CD4-positive, alpha-beta memory T cell (primary cell): ENCODE results near the gene NRCAM. TPM values are rescaled to one million over a fixed set of nuclear protein-coding genes. Genes with fewer than 3 reads are reported as not detected.

Experiments
- CTCF ChIA-PET: fragments of 350-600 bp; sonication (Branson Sonifier 250); formaldehyde crosslinking; loops from one replicate; lab custom pipeline; 2021; ENCODE audit warnings: inconsistent platforms; ENCODE audit not compliant: partially characterized antibody; lab: Charles Lee
- POLR2A ChIA-PET: fragments of 350-600 bp; sonication (Branson Sonifier 250); formaldehyde crosslinking; loops from one replicate; lab custom pipeline; 2021; ENCODE audit not compliant: partially characterized antibody; lab: Charles Lee
- DNase-seq, 5 donors: peaks; one replicate each; pipeline versions ENCODE4 v3.0.0 to v3.0.0-alpha.2; 2020 to 2022; ENCODE audit warnings: mixed read lengths in 1 of 5
- H3K27ac ChIP-seq: one replicate; pipeline ENCODE4 v1.7.0; 2013; ENCODE audit warnings: low read depth, low read length
- H3K27me3 ChIP-seq: 2 replicates; pipeline ENCODE4 v1.7.0; 2013; ENCODE audit warnings: mild to moderate bottlenecking, low read length, moderate library complexity; ENCODE audit not compliant: insufficient read depth
- H3K36me3 ChIP-seq: 2 replicates; pipeline ENCODE4 v1.7.0; 2013; ENCODE audit warnings: mild to moderate bottlenecking, low read length, moderate library complexity; ENCODE audit not compliant: insufficient read depth
- H3K4me1 ChIP-seq: 2 replicates; pipeline ENCODE4 v1.7.0; 2013; ENCODE audit warnings: mild to moderate bottlenecking, low read length, moderate library complexity; ENCODE audit not compliant: insufficient read depth
- H3K4me3 ChIP-seq, 2 donors: one replicate each; pipeline ENCODE4 v1.7.0; 2013; ENCODE audit warnings: low read length in 2 of 2, mild to moderate bottlenecking in 1 of 2
- H3K9me3 ChIP-seq, 2 donors: one replicate each; pipeline ENCODE4 v1.7.0; 2013; ENCODE audit warnings: low read length in 2 of 2, control low read depth in 1 of 2; ENCODE audit not compliant: control insufficient read depth in 1 of 2
- H3K27ac Mint-ChIP-seq, 7 donors: one replicate each; pipeline ENCODE4 v1.8.0; 2020 to 2021; ENCODE audit warnings: mixed read lengths in 7 of 7, mild to moderate bottlenecking in 6 of 7, inconsistent platforms in 3 of 7, moderate library complexity in 3 of 7
- H3K27me3 Mint-ChIP-seq, 2 donors: one replicate each; pipeline ENCODE4 v1.8.0; 2020 to 2021; ENCODE audit warnings: mixed read lengths in 2 of 2
- H3K36me3 Mint-ChIP-seq, 2 donors: one replicate each; pipeline ENCODE4 v1.8.0; 2020 to 2021; ENCODE audit warnings: mixed read lengths in 2 of 2, inconsistent platforms in 1 of 2, mild to moderate bottlenecking in 1 of 2
- H3K4me1 Mint-ChIP-seq, 4 donors: one replicate each; pipeline ENCODE4 v1.8.0; 2020 to 2021; ENCODE audit warnings: mixed read lengths in 4 of 4, mild to moderate bottlenecking in 1 of 4
- H3K4me3 Mint-ChIP-seq, 8 donors: one replicate each; pipeline ENCODE4 v1.8.0; 2020 to 2021; ENCODE audit warnings: mixed read lengths in 8 of 8, mild to moderate bottlenecking in 7 of 8, moderate library complexity in 6 of 8, inconsistent platforms in 3 of 8
- H3K9me3 Mint-ChIP-seq, 8 donors: one replicate each; pipeline ENCODE4 v1.8.0; 2020 to 2021; ENCODE audit warnings: mixed read lengths in 8 of 8, mild to moderate bottlenecking in 5 of 8, inconsistent platforms in 3 of 8, moderate library complexity in 1 of 8
- intact Hi-C: fragments of 100-400 bp; cut with micrococcal nuclease; formaldehyde crosslinking; loops from one replicate; pipeline ENCODE4 v1.15.1; 2023
- polyA plus RNA-seq, 2 donors: library from polyadenylated mRNA; unstranded; fragments of 300-500 nt; fragmentation: Illumina TruSeq; gene quantifications; one replicate each; pipeline ENCODE4 v1.2.3, GENCODE V29; 2021
- total RNA-seq, 2 experiments: library from RNA; stranded (reverse); gene quantifications; one replicate each; pipeline ENCODE4 v1.2.3, GENCODE V29; 2021

The NRCAM gene
- total and polyA plus RNA-seq, 4 experiments from 2014 or later: 0.22 to 0.41 (median 0.32) TPM; not detected in 1

DNA sequence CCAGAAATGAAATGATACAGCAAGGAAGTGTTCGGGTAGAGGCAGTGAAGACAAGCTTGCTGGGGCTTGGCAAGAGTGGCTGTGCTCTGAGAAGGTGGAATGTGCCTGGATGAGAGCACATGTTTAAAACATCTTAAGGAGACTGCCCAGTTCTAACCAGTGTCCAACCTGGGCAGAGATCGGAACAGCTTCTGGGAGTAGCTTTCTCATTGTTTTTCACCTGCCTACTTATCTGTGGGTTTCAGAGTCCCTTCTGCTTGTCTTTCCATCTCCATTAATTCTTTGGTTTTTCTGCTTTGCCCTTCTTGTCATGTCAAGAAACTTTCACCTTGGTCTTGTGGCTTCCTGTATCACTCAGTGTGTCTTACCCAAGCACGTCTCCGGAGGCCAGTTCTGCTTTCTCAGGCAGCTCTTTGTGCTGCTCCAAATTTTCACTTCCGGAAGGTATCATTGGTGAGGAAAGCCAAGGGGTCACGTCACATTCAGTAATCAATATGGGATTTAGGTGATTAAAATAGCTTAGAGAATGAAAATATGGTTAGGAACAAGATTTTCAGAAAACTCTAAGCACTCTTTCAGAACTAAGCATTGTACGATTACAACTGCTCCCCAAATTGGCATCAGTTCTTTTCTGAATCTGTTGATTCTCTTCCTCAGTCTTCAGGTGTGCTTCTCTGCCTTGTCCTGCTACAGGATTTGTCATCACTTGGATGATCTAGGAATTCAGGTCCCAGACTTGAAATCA is 320.6 kb downstream of the NRCAM start:
- peak overlapping the region in 4 of 8 donors; percentile 13 to 52 (median 28) for H3K4me3 Mint-ChIP-seq
- CTCF ChIA-PET: interaction anchor here (1.9 kb wide), 1 partner anchor 10 kb away, joined by 8 read pairs; no protein-coding TSS in a partner anchor
- POLR2A ChIA-PET: no interaction called here
- peak overlapping the region in 6 of 7 donors; percentile 31 to 88 (median 40) for H3K27ac Mint-ChIP-seq
- Histone ChIP-seq H3K36me3 (no peaks in the 10 kb centered on the region), H3K27me3 (no peaks in the 10 kb centered on the region), H3K27ac (no peak overlapping the region), H3K9me3 (no peaks in the 10 kb centered on the region), H3K4me3 (no peak overlapping the region), H3K4me1 (peaks cover 13% of the 10 kb centered on the region)
- peaks cover 0 to 6% of the 10 kb centered on the region in 2 donors for H3K27me3 Mint-ChIP-seq
- H3K4me1 Mint-ChIP-seq: peaks cover 11 to 17% (median 13%) of the 10 kb centered on the region in 4 donors
- H3K36me3 Mint-ChIP-seq: no peaks in the 10 kb centered on the region
- no peaks in the 10 kb centered on the region for H3K9me3 Mint-ChIP-seq
- peak in 2 of 5 donors; percentile 3 to 5 for DNase-seq
- intact Hi-C loops: no loop called here

DNA sequence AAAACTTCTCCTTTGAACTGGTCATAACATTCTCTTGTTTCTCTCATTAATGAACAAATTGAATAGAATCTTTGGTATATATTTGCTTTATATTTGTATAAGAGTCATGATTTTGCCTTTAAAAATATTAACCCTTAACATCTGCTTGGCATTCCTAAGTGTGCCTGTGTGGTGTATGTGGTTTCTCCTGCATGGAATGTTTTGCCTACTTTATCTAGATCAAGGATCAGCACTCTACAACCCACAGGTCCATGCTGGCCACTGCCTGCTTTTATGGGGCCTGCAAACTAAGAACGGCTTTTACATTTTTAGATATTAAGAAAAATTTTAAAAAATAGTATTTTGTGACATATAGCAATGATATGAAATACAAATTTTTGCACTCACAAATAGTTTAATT is 321.8 kb downstream of the NRCAM start:
- POLR2A ChIA-PET: no interaction called here
- Histone ChIP-seq H3K4me1 (peaks cover 13% of the 10 kb centered on the region), H3K4me3 (no peak overlapping the region), H3K27me3 (no peaks in the 10 kb centered on the region), H3K27ac (no peak overlapping the region), H3K9me3 (no peaks in the 10 kb centered on the region), H3K36me3 (no peaks in the 10 kb centered on the region)
- no peak overlapping the region for H3K27ac Mint-ChIP-seq
- H3K27me3 Mint-ChIP-seq: no peaks in the 10 kb centered on the region
- H3K4me1 Mint-ChIP-seq: peaks cover 11 to 17% (median 13%) of the 10 kb centered on the region in 4 donors
- H3K4me3 Mint-ChIP-seq: no peak overlapping the region
- intact Hi-C loops: no loop called here
- no peaks in the 10 kb centered on the region for H3K9me3 Mint-ChIP-seq
- no peaks in the 10 kb centered on the region for H3K36me3 Mint-ChIP-seq
- no peak for DNase-seq
- CTCF ChIA-PET: interaction anchor here (1.9 kb wide), 1 partner anchor 11 kb away, joined by 8 read pairs; no protein-coding TSS in a partner anchor

DNA sequence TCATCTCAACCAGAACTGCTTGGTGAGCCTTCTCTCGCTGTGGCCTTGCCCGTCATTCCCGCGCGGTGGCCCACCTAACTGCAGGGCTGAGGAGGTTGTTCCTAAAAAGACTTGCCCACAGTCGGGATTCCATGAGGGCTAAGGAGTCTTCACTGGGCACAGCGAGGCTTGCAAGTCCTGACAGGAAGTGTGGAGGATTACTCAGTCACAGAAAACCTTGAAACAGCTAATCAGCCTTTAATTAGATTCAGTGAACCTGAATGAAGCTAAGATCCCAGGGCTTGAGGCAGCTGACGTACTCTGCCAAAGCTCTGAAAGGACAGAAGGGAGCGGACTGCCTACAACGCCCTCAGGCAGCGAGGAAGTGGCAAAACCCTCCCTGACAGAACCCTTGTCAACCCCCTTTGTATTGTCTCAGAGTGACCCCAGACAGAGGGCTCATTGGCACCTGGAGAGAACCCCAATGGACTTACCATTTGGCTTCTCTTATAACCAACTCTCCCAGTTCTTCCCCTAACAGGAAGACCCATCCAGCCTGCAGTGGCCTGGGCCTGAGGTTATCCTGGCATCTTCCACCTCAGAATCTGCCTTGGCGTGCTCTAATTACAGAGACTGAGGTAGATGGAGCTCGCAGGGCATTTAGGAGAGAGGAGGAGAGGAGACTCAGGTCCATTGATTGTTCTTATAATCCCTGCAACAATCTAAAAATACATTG is 323.5 kb downstream of the NRCAM start:
- CTCF ChIA-PET: no interaction called here
- Mint-ChIP-seq H3K9me3 (no peaks in the 10 kb centered on the region), H3K27ac (no peak overlapping the region), H3K4me1 (peaks cover 11 to 17% (median 13%) of the 10 kb centered on the region in 4 donors), H3K27me3 (peaks cover 0 to 2% of the 10 kb centered on the region in 2 donors), H3K4me3 (no peak overlapping the region), H3K36me3 (no peaks in the 10 kb centered on the region)
- Histone ChIP-seq H3K27ac (no peak overlapping the region), H3K9me3 (no peaks in the 10 kb centered on the region), H3K27me3 (no peaks in the 10 kb centered on the region), H3K36me3 (no peaks in the 10 kb centered on the region), H3K4me3 (no peak overlapping the region), H3K4me1 (peaks cover 13% of the 10 kb centered on the region)
- intact Hi-C loops: no loop called here
- no peak for DNase-seq
- POLR2A ChIA-PET: no interaction called here

DNA sequence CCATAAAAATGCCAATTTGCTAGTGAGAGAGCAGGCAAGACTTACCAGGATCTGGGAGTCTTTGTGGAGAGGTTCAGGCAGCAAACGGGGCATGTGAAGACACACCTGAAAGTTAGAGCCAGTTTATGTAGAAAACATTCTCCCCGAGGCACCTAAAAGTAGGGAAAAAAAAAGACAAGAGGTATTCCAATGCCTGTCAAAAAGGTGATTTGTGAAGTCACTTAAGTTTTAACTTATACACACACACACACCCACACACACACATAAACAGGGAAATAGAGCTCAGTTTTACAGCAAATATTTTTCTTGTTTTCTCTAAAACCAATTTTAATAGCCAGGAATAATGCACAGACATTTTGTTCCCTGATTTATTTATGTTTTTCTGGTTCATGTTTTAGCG is 326.0 kb downstream of the NRCAM start, which contains the start of gene LAMB4:
LAMB4 (minus strand) TSS at position 101 of the 400 bp plus-strand sequence. CDS start 7,197 bp downstream, outside the sequence.
- no peaks in the 10 kb centered on the region for H3K36me3 Mint-ChIP-seq
- H3K9me3 Mint-ChIP-seq: no peaks in the 10 kb centered on the region
- intact Hi-C loops: no loop called here
- Histone ChIP-seq H3K4me3 (no peak within 1 kb of the TSS), H3K27ac (no peak within 1 kb of the TSS), H3K4me1 (peaks cover 3% of the 10 kb centered on the region), H3K9me3 (no peaks in the 10 kb centered on the region), H3K27me3 (no peaks in the 10 kb centered on the region), H3K36me3 (no peaks in the 10 kb centered on the region)
- H3K27me3 Mint-ChIP-seq: peaks cover 0 to 2% of the 10 kb centered on the region in 2 donors
- peaks cover under 1 to 5% (median 3%) of the 10 kb centered on the region in 4 donors for H3K4me1 Mint-ChIP-seq
- ChIA-PET CTCF (interaction anchor here (2.1 kb wide), 1 partner anchor 15 kb away, joined by 6 read pairs; no protein-coding TSS in a partner anchor), POLR2A (no interaction called here)
- no peak for DNase-seq
- no peak within 1 kb of the TSS for H3K4me3 Mint-ChIP-seq
- no peak within 1 kb of the TSS for H3K27ac Mint-ChIP-seq

DNA sequence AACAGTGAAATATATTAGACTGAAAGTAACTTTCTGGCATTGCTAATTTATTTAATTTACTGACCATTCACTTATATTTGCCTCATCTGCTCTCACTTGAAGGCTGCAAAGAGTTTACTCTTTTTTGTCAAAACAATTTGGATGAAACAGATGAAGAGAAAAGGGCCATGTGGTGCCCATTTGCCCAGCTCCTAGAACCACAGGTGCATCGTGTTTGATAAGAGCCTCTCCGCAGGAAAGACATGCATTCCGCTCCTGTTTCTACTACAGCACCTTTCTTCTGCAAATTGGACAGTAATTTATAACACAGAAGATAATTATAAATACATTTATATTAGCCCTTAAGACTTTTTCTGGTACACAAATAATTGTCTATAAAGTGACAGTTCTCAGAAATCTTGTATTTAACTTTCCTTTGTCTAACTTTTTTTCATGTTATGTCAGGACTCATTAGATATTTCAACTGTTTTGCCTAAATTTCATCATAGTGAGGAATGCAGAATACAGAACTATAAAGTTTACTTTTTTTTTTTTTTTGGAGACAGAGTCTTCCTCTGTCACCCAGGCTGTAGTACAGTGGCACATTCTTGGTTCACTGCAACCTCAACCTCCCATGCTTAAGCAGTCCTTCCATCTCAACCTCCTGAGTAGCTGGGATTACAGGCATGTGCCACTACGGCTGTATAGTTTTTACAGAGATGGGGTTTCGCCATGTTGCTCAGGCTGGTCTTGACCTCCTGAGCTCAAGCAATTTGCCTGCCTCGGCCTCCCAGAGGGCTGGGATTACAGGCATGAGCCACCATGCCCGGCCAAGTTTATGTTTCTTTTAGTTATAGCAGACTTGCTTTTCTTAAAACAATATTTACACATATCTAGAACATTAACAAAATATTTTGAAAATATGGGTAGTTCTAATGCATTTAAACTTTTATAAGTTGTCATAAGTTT is 326.9 kb downstream of the NRCAM start:
- Mint-ChIP-seq H3K36me3 (no peaks in the 10 kb centered on the region), H3K4me3 (no peak overlapping the region), H3K9me3 (no peaks in the 10 kb centered on the region), H3K4me1 (no peaks in the 10 kb centered on the region), H3K27ac (no peak overlapping the region), H3K27me3 (peaks cover 0 to 2% of the 10 kb centered on the region in 2 donors)
- H3K27me3 ChIP-seq: no peaks in the 10 kb centered on the region
- ChIA-PET POLR2A (no interaction called here), CTCF (no interaction called here)
- H3K4me1 ChIP-seq: no peaks in the 10 kb centered on the region
- no peaks in the 10 kb centered on the region for H3K9me3 ChIP-seq
- no peak overlapping the region for H3K27ac ChIP-seq
- intact Hi-C loops: no loop called here
- no peak for DNase-seq
- H3K36me3 ChIP-seq: no peaks in the 10 kb centered on the region
- no peak overlapping the region for H3K4me3 ChIP-seq

DNA sequence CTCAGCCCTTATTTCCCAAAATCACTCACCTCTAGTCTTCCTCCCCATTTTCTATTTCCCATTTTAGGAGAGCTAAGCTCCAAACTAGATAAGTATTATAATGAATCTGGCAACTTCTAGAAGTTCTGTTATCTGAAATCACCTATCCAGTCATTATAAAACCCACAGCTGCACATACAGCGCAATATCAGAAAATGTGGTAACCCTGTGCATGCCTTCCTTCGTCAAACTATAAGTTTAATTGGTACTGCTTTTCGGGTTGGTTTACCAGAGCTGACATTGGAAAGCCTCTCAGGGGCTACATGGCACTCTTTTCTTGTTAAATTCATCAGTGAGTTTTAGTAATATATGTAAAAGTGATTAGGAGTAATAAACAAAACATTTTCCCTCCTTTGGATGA is 327.7 kb downstream of the NRCAM start:
- H3K9me3 ChIP-seq: no peaks in the 10 kb centered on the region
- Mint-ChIP-seq H3K27me3 (peaks cover 0 to 2% of the 10 kb centered on the region in 2 donors), H3K27ac (no peak overlapping the region), H3K4me3 (no peak overlapping the region), H3K9me3 (no peaks in the 10 kb centered on the region), H3K36me3 (no peaks in the 10 kb centered on the region), H3K4me1 (no peaks in the 10 kb centered on the region)
- H3K36me3 ChIP-seq: no peaks in the 10 kb centered on the region
- DNase-seq: no peak
- intact Hi-C loops: no loop called here
- no peak overlapping the region for H3K4me3 ChIP-seq
- H3K4me1 ChIP-seq: no peaks in the 10 kb centered on the region
- H3K27me3 ChIP-seq: no peaks in the 10 kb centered on the region
- ChIA-PET CTCF (no interaction called here), POLR2A (no interaction called here)
- no peak overlapping the region for H3K27ac ChIP-seq
